ENCODE data around the gene BACE2. TPM values are rescaled to one million over a fixed set of nuclear protein-coding genes. Genes with fewer than 3 reads are reported as not detected.

Gene BACE2
- total RNA-seq, 1 experiment from 2014 or later, result 40.8 TPM

DNA sequence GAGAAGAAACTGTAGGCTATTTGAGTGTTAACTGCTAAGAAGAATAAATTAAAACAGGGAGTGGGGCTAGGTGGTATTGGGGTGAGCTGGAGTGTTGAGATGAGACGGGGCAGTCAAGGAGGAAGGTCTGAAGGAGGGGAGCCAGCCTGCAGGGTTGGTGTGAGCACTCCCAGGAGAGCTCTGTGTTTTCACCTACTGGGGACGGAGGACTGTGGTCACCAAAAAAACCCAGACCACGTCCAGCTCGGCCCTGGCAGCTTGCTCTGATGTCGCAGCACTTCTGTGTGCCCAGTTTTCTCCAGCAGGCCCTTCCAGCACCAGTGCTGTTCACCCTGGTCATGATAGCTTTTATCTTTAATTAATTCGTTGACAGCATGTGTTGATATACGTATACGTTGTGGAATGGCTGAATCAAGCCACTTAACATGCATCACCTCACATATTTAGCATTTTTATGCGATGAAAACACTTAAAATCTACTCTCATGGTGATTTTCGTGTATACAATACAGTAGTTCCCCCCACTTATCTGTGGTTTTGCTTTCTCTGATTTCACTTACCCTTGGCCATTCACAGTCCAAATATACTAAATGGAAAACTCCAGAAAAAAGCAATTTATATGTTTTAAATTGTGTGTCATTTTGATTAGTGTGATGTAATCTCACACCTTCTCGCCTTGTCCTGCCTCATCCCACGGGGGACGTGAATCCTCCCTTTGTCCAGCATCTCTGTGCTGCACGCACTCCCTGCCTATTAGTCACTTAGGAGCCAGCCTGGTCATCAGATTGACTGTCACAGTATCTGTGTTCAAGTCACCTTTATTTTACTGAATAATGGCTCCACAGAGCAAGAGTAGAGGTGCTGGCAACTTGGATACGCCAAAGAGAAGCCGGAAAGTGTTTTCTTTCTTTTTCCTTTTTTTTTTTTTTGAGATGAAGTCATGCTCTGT lies 161.0 kb downstream of the BACE2 start:
- Histone ChIP-seq H3K9me2 (ENCODE audit: insufficient read depth) (no peaks in the 10 kb centered on the region), H3K79me2 (ENCODE audit: low read depth) (no peaks in the 10 kb centered on the region), H2AFZ (no peak overlapping the region), H3F3A (ENCODE audit: insufficient read depth, low read depth) (no peaks in the 10 kb centered on the region), H3K36me3 (ENCODE audit: low read depth) (no peaks in the 10 kb centered on the region), H4K20me1 (ENCODE audit: insufficient read depth) (no peaks in the 10 kb centered on the region), H3K4me3 (no peak overlapping the region), H3K9me3 (ENCODE audit: insufficient read depth, low read depth) (no peaks in the 10 kb centered on the region), H3K4me2 (no peak overlapping the region), H3K4me1 (replicated peaks; ENCODE audit: insufficient read depth) (no peaks in the 10 kb centered on the region), H3K27me3 (ENCODE audit: insufficient read depth, low read depth) (no peaks in the 10 kb centered on the region), H3K27ac (no peak overlapping the region)
- intact Hi-C loops (cut with micrococcal nuclease; ENCODE audit: unreplicated experiment), result no loop called here
- DNase-seq, result no peak
- TF ChIP-seq, protein P1, sequence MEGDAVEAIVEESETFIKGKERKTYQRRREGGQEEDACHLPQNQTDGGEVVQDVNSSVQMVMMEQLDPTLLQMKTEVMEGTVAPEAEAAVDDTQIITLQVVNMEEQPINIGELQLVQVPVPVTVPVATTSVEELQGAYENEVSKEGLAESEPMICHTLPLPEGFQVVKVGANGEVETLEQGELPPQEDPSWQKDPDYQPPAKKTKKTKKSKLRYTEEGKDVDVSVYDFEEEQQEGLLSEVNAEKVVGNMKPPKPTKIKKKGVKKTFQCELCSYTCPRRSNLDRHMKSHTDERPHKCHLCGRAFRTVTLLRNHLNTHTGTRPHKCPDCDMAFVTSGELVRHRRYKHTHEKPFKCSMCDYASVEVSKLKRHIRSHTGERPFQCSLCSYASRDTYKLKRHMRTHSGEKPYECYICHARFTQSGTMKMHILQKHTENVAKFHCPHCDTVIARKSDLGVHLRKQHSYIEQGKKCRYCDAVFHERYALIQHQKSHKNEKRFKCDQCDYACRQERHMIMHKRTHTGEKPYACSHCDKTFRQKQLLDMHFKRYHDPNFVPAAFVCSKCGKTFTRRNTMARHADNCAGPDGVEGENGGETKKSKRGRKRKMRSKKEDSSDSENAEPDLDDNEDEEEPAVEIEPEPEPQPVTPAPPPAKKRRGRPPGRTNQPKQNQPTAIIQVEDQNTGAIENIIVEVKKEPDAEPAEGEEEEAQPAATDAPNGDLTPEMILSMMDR (conservative IDR thresholded peaks at IDR 0.05), result no peak
- TF ChIP-seq EZH2 (IDR thresholded peaks at IDR 0.05; ENCODE audit: low read depth), result no peak
- ChIA-PET CTCF (no interaction called here), POLR2A (ENCODE audit: unreplicated experiment) (no interaction called here)
- BruUV-seq (replicated peaks), result no TSS peak

Small RNA genes lying within 50 kb of the gene (microRNA-seq; reads per million reads assigned to microRNA genes)
- gene MIR3197 (ENCODE audit: borderline number of aligned reads, borderline replicate concordance), result not detected

Other genes with a start within 250 kb of the BACE2 start
- not detected in 2 replicates for gene FAM3B, start 148.6 kb downstream of the BACE2 start, total RNA-seq (2021)
- gene MX2, start 193.9 kb downstream of the BACE2 start, total RNA-seq (2021), result 2.5 and 3.4 TPM in 2 replicates